ENCODE results near the gene MRPL44. TPM values are rescaled to one million over a fixed set of nuclear protein-coding genes. Genes with fewer than 3 reads are reported as not detected.

The MRPL44 gene
- total and polyA plus RNA-seq, 2 donors: 17.6 to 31.5 TPM

- no peak for DNase-seq (ENCODE audit: extremely low spot score)
- peak overlapping the region; percentile 100 for H3K4me3 ChIP-seq (ENCODE audit: low read depth, low read length)
- no peaks in the 10 kb centered on the region for H3K36me3 ChIP-seq (ENCODE audit: insufficient read depth)
- H3K4me1 ChIP-seq (ENCODE audit: insufficient read depth): no peaks in the 10 kb centered on the region
- H3K27ac ChIP-seq (ENCODE audit: low read depth): peak overlapping the region; percentile 97
- WGBS: under 1% methylated on average over 46 of the region's 46 CpGs
These were observed 13.0 kb upstream of the MRPL44 start for GRCh38 chr2:223944166-223944702.

GRCh38 chr2:223944703-223945531 lies 12.3 kb upstream of the MRPL44 start, which contains the start of gene WDFY1:
TSS of gene WDFY1 (minus strand) at chr2:223945335. CDS start at chr2:223945284, 51 bp downstream.
- WGBS: under 1% methylated on average over 87 of the region's 87 CpGs

DNA sequence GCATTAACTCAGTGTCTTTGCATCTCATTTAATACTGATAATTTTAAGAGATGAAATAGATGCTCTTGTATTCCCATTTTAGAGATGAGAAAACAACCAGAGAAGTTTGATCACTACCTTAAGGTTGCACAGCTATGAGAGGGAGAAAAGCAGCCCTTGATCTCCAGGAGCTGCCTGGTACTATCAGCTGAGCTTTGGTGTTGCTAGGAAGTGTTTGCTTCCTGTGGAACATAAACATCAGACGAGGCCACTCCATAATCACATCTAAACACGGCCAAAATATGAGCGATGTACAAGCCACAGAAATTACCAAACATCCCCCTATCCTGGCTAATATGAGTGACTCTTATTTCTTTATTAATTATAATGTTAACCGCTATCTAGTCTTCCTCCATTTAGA lies 11.5 kb upstream of the MRPL44 start:
- Histone ChIP-seq H3K27ac (ENCODE audit: low read depth) (no peak overlapping the region), H3K4me1 (ENCODE audit: insufficient read depth) (no peaks in the 10 kb centered on the region), H3K4me3 (ENCODE audit: low read depth, low read length) (no peak overlapping the region), H3K36me3 (ENCODE audit: insufficient read depth) (no peaks in the 10 kb centered on the region)
- no peak for DNase-seq (ENCODE audit: extremely low spot score)
- WGBS: 37% methylated on average over 4 of the region's 4 CpGs

More at GRCh38 chr2:223944703-223945531, 12.3 kb upstream of the MRPL44 start, which contains the start of gene WDFY1:
- Histone ChIP-seq H3K4me3 (ENCODE audit: low read depth, low read length) (peak within 1 kb of the TSS; percentile 100), H3K36me3 (ENCODE audit: insufficient read depth) (no peaks in the 10 kb centered on the region), H3K27ac (ENCODE audit: low read depth) (peak within 1 kb of the TSS; percentile 97), H3K4me1 (ENCODE audit: insufficient read depth) (no peaks in the 10 kb centered on the region)
- peak; percentile 61 for DNase-seq (ENCODE audit: extremely low spot score)

DNA sequence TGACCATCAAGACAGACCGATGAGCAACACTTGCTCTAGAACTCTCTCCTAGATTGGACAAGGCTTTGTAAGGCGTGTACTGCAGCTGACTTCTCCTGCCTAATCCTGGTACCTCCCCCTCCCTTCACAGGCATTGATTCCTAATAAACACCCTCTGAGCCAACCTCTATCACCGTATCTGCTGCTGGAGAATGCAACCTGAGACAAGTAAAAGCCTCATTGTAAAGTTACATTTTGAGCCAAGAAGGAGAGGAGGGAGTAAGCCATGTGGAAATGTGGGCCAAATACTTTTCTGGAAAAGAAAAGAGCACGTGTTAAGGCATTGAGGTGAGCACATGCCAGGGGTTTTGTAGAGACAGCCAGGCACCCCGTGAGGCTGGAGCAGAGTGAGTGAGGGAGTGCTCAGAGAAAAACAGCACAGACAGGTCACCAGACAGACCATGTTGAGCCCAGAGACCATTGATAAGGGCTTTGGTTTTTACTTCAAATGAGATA lies 9.5 kb upstream of the MRPL44 start:
- no peak overlapping the region for H3K4me3 ChIP-seq (ENCODE audit: low read depth, low read length)

DNA sequence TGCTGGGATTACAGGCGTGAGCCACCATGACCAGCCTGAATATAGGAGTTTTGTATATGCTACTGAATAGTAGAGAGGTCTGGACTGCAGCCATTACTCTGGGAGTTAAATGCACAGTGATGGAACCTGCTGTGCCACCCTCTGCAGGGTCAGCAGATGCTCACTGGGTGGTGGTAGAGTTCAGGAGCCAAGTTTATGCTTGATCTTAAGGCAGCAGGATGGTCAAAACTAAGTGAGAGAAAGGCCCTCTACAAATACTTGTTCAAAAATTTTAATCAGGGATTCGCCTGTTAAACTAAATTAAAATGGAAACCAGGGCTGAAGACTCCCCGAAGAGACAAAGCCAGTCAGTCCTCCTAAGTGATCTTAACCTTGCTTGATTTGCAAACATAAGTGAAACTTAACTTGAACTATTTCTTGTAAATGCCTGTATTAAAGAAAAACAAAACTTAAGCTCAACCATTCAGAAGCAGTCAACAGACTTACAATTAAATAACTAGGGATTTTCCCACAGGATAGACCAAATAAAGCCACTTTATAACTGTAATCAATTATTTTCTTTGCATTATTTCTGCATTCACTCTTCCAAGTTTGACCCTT lies 7.9 kb upstream of the MRPL44 start:
- Histone ChIP-seq H3K4me1 (ENCODE audit: insufficient read depth) (no peaks in the 10 kb centered on the region), H3K4me3 (ENCODE audit: low read depth, low read length) (no peak overlapping the region), H3K27ac (ENCODE audit: low read depth) (no peak overlapping the region), H3K36me3 (ENCODE audit: insufficient read depth) (no peaks in the 10 kb centered on the region)
- WGBS: 89% methylated on average over 3 of the region's 3 CpGs
- DNase-seq (ENCODE audit: extremely low spot score): no peak

More for the DNA sequence above, 9.5 kb upstream of the MRPL44 start:
- Histone ChIP-seq H3K36me3 (ENCODE audit: insufficient read depth) (no peaks in the 10 kb centered on the region), H3K4me1 (ENCODE audit: insufficient read depth) (no peaks in the 10 kb centered on the region), H3K27ac (ENCODE audit: low read depth) (no peak overlapping the region)
- WGBS: 43% methylated on average over 5 of the region's 5 CpGs
- DNase-seq (ENCODE audit: extremely low spot score): no peak

GRCh38 chr2:223950448-223951347 lies 6.6 kb upstream of the MRPL44 start:
- Histone ChIP-seq H3K4me3 (ENCODE audit: low read depth, low read length) (no peak overlapping the region), H3K4me1 (ENCODE audit: insufficient read depth) (no peaks in the 10 kb centered on the region), H3K27ac (ENCODE audit: low read depth) (no peak overlapping the region), H3K36me3 (ENCODE audit: insufficient read depth) (no peaks in the 10 kb centered on the region)
- 86% methylated on average over 3 of the region's 3 CpGs for WGBS
- no peak for DNase-seq (ENCODE audit: extremely low spot score)

DNA sequence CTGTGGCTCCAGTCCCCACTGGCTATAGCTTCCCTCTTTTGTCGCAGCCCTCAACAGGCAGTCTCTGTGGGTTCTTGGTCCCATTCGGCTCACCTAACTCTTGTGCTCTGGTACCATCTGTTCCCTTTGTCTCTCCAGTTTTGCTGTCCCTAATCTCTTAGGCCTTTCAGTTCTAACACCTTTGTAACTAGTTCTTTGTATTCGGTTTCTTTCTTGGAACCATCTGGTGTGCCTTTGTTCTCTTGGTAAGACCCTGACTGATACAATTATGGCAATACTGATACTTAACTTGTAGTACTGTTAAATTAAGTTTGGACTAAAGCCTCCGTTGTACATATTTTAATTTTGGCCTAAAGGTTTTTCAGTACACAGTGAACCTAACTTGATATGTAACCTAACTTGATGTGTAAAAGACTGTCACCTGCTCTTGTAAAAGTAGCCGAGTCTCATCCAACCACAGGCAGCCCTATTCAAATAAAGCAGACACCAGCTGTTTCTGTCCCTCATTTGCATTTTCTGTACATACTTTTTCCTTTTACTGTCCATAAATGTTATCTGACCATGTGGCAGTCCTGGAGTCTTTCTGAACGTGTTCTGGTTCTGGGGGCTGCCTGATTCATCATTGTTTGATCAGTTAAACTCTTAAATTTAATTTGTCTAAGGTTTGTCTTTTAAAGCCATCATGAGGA lies 4.8 kb upstream of the MRPL44 start:
- Histone ChIP-seq H3K4me3 (ENCODE audit: low read depth, low read length) (no peak overlapping the region), H3K4me1 (ENCODE audit: insufficient read depth) (no peaks in the 10 kb centered on the region), H3K27ac (ENCODE audit: low read depth) (no peak overlapping the region), H3K36me3 (ENCODE audit: insufficient read depth) (no peaks in the 10 kb centered on the region)
- DNase-seq (ENCODE audit: extremely low spot score): no peak
- 83% methylated on average over 6 of the region's 6 CpGs for WGBS

DNA sequence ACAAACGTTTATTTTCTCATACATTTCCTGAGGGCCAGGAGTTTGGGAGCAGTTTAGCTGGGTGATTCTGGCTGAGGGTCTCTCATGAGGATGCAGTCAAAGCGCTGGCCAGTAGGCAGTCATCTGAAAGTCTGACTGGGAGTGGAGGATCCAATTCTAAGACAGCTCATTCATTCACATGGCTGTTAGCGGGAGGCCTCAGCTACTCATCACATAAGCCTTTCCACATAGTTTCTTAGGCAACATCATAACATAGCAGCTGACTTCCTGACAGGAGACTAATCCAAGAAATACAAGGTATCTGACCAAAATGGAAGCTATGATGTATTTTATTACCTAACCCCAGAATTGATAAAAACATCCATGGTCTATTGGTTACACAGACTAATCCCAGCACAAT lies 2.9 kb upstream of the MRPL44 start:
- H3K4me1 ChIP-seq (ENCODE audit: insufficient read depth): no peaks in the 10 kb centered on the region
- H3K4me3 ChIP-seq (ENCODE audit: low read depth, low read length): no peak overlapping the region
- H3K27ac ChIP-seq (ENCODE audit: low read depth): no peak overlapping the region
- DNase-seq (ENCODE audit: extremely low spot score): no peak
- no peaks in the 10 kb centered on the region for H3K36me3 ChIP-seq (ENCODE audit: insufficient read depth)
- WGBS: 78% methylated on average over 3 of the region's 3 CpGs

DNA sequence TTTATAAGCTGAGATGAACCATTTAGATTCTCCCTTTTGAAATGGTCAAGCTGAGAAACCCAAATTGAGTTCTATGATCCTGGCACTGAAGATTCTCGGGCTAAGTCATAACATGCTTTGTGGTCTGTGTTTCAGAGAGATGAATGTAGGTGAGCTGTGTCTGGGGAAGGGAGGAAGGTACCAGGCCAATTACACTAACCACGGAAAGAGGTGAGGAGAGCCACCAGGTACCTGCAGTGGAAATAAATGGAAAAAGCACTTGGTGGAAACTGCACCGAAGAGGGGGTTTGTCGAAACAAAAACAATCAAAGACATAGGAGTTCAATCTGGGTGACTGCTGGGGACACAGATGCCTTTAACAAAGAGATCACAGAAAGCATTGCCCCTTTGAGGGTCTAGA lies 963 bp upstream of the MRPL44 start:
- peak overlapping the region; percentile 48 for H3K27ac ChIP-seq (ENCODE audit: low read depth)
- DNase-seq (ENCODE audit: extremely low spot score): no peak
- 89% methylated on average over 4 of the region's 4 CpGs for WGBS
- H3K4me3 ChIP-seq (ENCODE audit: low read depth, low read length): no peak overlapping the region
- H3K4me1 ChIP-seq (ENCODE audit: insufficient read depth): no peaks in the 10 kb centered on the region
- H3K36me3 ChIP-seq (ENCODE audit: insufficient read depth): no peaks in the 10 kb centered on the region

GRCh38 chr2:223959688-223960087 lies 2.4 kb downstream of the MRPL44 start:
- DNase-seq (ENCODE audit: extremely low spot score): no peak
- peaks cover 2% of the 10 kb centered on the region for H3K4me1 ChIP-seq (ENCODE audit: insufficient read depth)
- H3K4me3 ChIP-seq (ENCODE audit: low read depth, low read length): no peak overlapping the region
- WGBS: 47% methylated on average over 5 of the region's 5 CpGs
- no peaks in the 10 kb centered on the region for H3K36me3 ChIP-seq (ENCODE audit: insufficient read depth)
- no peak overlapping the region for H3K27ac ChIP-seq (ENCODE audit: low read depth)

GRCh38 chr2:223967981-223968380 lies 10.7 kb downstream of the MRPL44 start:
- Histone ChIP-seq H3K27ac (ENCODE audit: low read depth) (no peak overlapping the region), H3K4me3 (ENCODE audit: low read depth, low read length) (no peak overlapping the region), H3K36me3 (ENCODE audit: insufficient read depth) (no peaks in the 10 kb centered on the region), H3K4me1 (ENCODE audit: insufficient read depth) (no peaks in the 10 kb centered on the region)
- WGBS: 81% methylated on average over 2 of the region's 2 CpGs
- no peak for DNase-seq (ENCODE audit: extremely low spot score)

DNA sequence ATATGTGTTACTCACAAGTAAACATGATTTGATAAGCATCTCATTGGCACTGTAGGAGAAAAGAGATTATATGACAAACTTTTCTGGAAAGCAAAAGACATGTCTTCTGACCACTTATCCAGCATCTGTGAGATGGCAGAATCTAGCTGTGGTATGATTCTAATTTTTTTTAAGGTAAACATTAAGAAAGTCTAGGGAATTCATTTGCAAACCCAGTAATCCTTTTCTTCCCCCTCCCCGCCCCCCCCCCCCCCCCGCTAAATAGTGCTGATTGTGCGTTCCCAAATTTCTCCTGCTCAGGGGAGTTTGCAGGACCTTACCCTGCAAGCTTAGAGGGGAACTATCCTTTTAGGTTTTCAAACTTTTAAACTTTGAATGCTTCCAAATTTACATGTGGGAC lies 12.1 kb downstream of the MRPL44 start:
- 18% methylated on average over 3 of the region's 3 CpGs for WGBS
- Histone ChIP-seq H3K27ac (ENCODE audit: low read depth) (no peak overlapping the region), H3K4me3 (ENCODE audit: low read depth, low read length) (no peak overlapping the region), H3K36me3 (ENCODE audit: insufficient read depth) (no peaks in the 10 kb centered on the region), H3K4me1 (ENCODE audit: insufficient read depth) (no peaks in the 10 kb centered on the region)
- no peak for DNase-seq (ENCODE audit: extremely low spot score)

DNA sequence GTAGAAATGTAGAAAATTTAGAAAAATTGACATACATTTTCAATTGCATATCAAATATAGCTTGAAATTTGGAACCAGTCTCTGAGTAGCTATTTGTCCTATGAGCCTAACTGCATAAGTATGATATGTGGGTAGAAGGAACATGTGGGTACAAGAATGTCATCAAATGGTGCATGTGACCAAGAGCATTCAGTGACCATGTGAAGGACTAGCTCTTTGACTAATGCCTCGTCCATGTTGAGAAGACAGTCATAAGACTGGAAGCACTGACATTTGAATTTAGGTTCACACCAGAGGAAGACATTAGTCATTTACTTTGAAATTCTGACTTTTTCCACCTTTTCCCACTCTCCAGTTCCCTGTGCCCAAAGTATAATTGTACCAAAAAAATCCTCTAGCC lies 12.6 kb downstream of the MRPL44 start:
- WGBS: 97% methylated on average over 1 of the region's 1 CpG

More for the DNA sequence above, 12.6 kb downstream of the MRPL44 start:
- Histone ChIP-seq H3K27ac (ENCODE audit: low read depth) (no peak overlapping the region), H3K4me1 (ENCODE audit: insufficient read depth) (no peaks in the 10 kb centered on the region), H3K4me3 (ENCODE audit: low read depth, low read length) (no peak overlapping the region), H3K36me3 (ENCODE audit: insufficient read depth) (no peaks in the 10 kb centered on the region)
- DNase-seq (ENCODE audit: extremely low spot score): no peak
